KMS-11 (cell line): Measurements from ENCODE around the gene XKR3.

Experiments used
- H2AFZ ChIP-seq: fragments of 200-600 bp; sonication (generic); 2 replicates; pipeline ENCODE4 v1.6.1; 2016; ENCODE audit warnings: antibody characterized with exemption, mixed run types, low read depth
- H3K27ac ChIP-seq: fragments of 200-600 bp; sonication (generic); 2 replicates; pipeline ENCODE4 v1.6.1; 2016; ENCODE audit warnings: mild to moderate bottlenecking, mixed run types
- H3K27me3 ChIP-seq: fragments of 200-600 bp; sonication (generic); 2 replicates; pipeline ENCODE4 v1.6.1; 2017; ENCODE audit warnings: mild to moderate bottlenecking, low read depth, mixed run types, moderate library complexity; ENCODE audit not compliant: insufficient read depth
- H3K36me3 ChIP-seq: fragments of 200-600 bp; sonication (generic); 2 replicates; pipeline ENCODE4 v1.6.1; 2017; ENCODE audit warnings: mild to moderate bottlenecking, mixed run types; ENCODE audit not compliant: insufficient read depth
- H3K4me1 ChIP-seq: fragments of 200-600 bp; sonication (generic); 2 replicates; pipeline ENCODE4 v1.6.1; 2016; ENCODE audit warnings: mild to moderate bottlenecking, low read depth, mixed run types; ENCODE audit not compliant: poor library complexity, severe bottlenecking
- H3K4me2 ChIP-seq: fragments of 200-600 bp; sonication (generic); 2 replicates; pipeline ENCODE4 v1.7.0; 2016; ENCODE audit warnings: mild to moderate bottlenecking, mixed run types
- H3K4me3 ChIP-seq: fragments of 200-600 bp; sonication (generic); IDR thresholded peaks from 2 replicates; pipeline ENCODE4 v1.6.1; 2017; ENCODE audit warnings: low read depth, low read length, mixed read lengths; ENCODE audit not compliant: insufficient read depth
- H3K79me2 ChIP-seq: fragments of 200-600 bp; sonication (generic); 2 replicates; pipeline ENCODE4 v1.6.1; 2016; ENCODE audit warnings: low read depth, mixed run types; ENCODE audit not compliant: insufficient read depth
- H3K9ac ChIP-seq: fragments of 200-600 bp; sonication (generic); 2 replicates; pipeline ENCODE4 v1.6.1; 2016; ENCODE audit warnings: mild to moderate bottlenecking, mixed run types
- H4K20me1 ChIP-seq: fragments of 200-600 bp; sonication (generic); 2 replicates; pipeline ENCODE4 v1.6.1; 2016; ENCODE audit warnings: mild to moderate bottlenecking, mixed run types; ENCODE audit not compliant: insufficient read depth
- CTCF ChIP-seq: fragments of 200-600 bp; sonication (generic); conservative IDR thresholded peaks from 2 replicates; pipeline ENCODE4 v1.6.1; 2017; ENCODE audit warnings: low read depth, mild to moderate bottlenecking, antibody characterized with exemption, low read length, moderate library complexity, mixed read lengths

Gene XKR3

DNA sequence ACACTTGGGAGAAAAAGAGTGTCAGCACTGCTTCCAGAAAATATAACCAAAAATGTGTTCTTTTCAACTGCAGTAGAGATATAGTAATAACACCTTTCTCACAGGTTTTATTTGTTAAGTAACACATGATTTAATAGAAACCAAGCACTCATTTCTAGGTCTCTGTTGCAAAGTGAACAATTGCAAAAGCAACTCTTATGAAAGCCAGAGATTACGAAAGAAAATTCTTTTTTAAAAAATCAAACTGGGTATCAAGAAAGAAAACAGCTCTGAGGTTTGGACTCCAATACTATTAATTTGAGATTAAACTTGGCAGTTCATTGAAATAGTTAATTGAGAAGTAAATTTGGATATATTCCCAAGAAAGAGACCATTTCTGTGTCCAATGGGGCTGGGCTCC, 9.8 kb upstream of the XKR3 start:
- no peak overlapping the region for H2AFZ ChIP-seq
- H3K27ac ChIP-seq, result no peak overlapping the region
- H4K20me1 ChIP-seq, result no peaks in the 10 kb centered on the region
- H3K4me3 ChIP-seq, result no peak overlapping the region
- no peak overlapping the region for H3K4me2 ChIP-seq
- H3K36me3 ChIP-seq, result no peaks in the 10 kb centered on the region
- H3K4me1 ChIP-seq, result no peaks in the 10 kb centered on the region
- no peaks in the 10 kb centered on the region for H3K27me3 ChIP-seq
- no peak for TF ChIP-seq CTCF
- no peak overlapping the region for H3K9ac ChIP-seq
- H3K79me2 ChIP-seq, result no peaks in the 10 kb centered on the region

DNA sequence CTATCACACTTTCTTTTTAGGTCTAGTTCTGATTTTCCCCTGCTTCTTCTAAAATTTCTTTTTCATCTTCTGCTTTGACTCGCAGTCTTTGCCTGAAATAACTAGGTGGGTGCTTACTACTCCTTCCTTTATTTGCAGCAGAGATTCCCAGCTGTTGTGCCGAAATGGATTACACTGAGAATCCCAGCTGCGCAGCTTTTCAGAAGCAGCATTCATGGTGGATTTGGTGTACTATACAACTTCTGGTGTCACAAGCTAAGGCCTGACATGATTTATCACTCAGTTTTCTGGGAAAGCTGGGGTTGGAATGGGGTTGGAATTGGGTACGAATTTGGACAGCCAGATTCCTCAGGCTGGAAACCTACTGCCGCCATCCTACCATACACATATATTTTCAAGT, 6.0 kb upstream of the XKR3 start:
- Histone ChIP-seq H3K79me2 (no peaks in the 10 kb centered on the region), H2AFZ (no peak overlapping the region), H3K4me1 (no peaks in the 10 kb centered on the region), H3K4me2 (no peak overlapping the region), H3K27me3 (no peaks in the 10 kb centered on the region), H4K20me1 (no peaks in the 10 kb centered on the region), H3K36me3 (no peaks in the 10 kb centered on the region), H3K4me3 (no peak overlapping the region), H3K27ac (no peak overlapping the region), H3K9ac (no peak overlapping the region)
- no peak for TF ChIP-seq CTCF

DNA sequence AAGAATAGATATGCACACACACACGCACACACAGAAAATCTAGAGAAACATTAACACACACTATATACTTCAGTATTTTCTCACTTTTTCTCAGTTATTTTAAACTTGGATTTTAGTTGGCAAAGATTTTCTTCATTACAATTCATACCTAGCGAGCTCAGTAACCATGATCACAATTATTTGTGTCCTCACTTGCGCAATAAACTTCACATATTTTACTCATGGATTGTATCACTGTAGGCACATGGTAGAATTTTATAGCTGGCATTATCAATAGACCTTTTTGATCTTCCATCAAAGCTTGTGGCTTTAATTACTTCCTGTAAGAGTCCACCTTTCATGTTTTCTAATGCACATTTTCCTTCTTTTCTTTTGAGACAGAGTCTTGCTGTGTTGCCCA, 4.8 kb upstream of the XKR3 start:
- H3K27ac ChIP-seq, result no peak overlapping the region
- H3K9ac ChIP-seq, result no peak overlapping the region
- no peak overlapping the region for H2AFZ ChIP-seq
- H3K4me2 ChIP-seq, result no peak overlapping the region
- H4K20me1 ChIP-seq, result no peaks in the 10 kb centered on the region
- H3K4me1 ChIP-seq, result no peaks in the 10 kb centered on the region
- no peaks in the 10 kb centered on the region for H3K36me3 ChIP-seq
- H3K4me3 ChIP-seq, result no peak overlapping the region
- no peaks in the 10 kb centered on the region for H3K79me2 ChIP-seq
- H3K27me3 ChIP-seq, result no peaks in the 10 kb centered on the region
- no peak for TF ChIP-seq CTCF

GRCh38 chr22:16828876-16829275, 3.7 kb upstream of the XKR3 start:
- H3K4me1 ChIP-seq, result no peaks in the 10 kb centered on the region
- H3K79me2 ChIP-seq, result no peaks in the 10 kb centered on the region
- no peak overlapping the region for H3K27ac ChIP-seq
- TF ChIP-seq CTCF, result no peak
- no peak overlapping the region for H3K9ac ChIP-seq
- H2AFZ ChIP-seq, result no peak overlapping the region
- H3K4me2 ChIP-seq, result no peak overlapping the region
- H4K20me1 ChIP-seq, result no peaks in the 10 kb centered on the region
- H3K36me3 ChIP-seq, result no peaks in the 10 kb centered on the region
- no peaks in the 10 kb centered on the region for H3K27me3 ChIP-seq
- H3K4me3 ChIP-seq, result no peak overlapping the region

DNA sequence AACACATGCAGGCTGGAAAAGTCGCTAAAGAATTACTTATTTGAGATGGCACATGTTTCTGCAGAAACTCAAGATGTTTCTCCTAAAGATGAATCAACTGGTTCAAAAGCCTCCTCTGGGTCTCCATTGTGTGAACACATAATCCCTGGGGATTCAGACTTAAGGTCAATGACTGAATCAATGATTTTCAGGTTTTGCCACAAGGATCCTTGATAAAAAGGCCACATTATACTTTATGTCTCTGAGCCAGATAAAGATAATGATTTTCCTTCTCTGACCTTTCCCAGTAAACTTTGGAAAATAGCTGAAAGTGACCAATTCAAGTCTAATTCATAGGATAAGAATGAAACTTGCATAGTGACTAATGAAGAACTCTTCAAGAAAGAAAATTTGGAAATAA, 2.3 kb upstream of the XKR3 start:
- no peaks in the 10 kb centered on the region for H3K4me1 ChIP-seq
- no peaks in the 10 kb centered on the region for H3K36me3 ChIP-seq
- no peak overlapping the region for H3K9ac ChIP-seq
- no peak overlapping the region for H3K4me3 ChIP-seq
- H2AFZ ChIP-seq, result no peak overlapping the region
- no peak for TF ChIP-seq CTCF
- no peak overlapping the region for H3K4me2 ChIP-seq
- no peak overlapping the region for H3K27ac ChIP-seq
- no peaks in the 10 kb centered on the region for H3K79me2 ChIP-seq
- no peaks in the 10 kb centered on the region for H3K27me3 ChIP-seq
- H4K20me1 ChIP-seq, result no peaks in the 10 kb centered on the region
